ENCODE measurements around the gene ADNP. TPM values are rescaled to one million over a fixed set of nuclear protein-coding genes. Genes with fewer than 3 reads are reported as not detected.

The ADNP gene
- total RNA-seq, 1 experiment from 2014 or later = 143 TPM

GRCh38 chr20:50911030-50911429, 20.2 kb downstream of the ADNP start:
- DNase-seq = no peak
- no peak overlapping the region for H2BK12ac ChIP-seq (ENCODE audit: insufficient read length, low read depth, low read length)
- H2AK5ac ChIP-seq (ENCODE audit: insufficient read length, low read length) = no peak overlapping the region
- no peak overlapping the region for H4K91ac ChIP-seq (ENCODE audit: insufficient read length, low read depth, low read length)
- no peak overlapping the region for H3K23ac ChIP-seq (ENCODE audit: insufficient read length, low read depth, low read length)
- no peak overlapping the region for H3K14ac ChIP-seq (ENCODE audit: insufficient read depth, low read length)
- TF ChIP-seq, protein P1, sequence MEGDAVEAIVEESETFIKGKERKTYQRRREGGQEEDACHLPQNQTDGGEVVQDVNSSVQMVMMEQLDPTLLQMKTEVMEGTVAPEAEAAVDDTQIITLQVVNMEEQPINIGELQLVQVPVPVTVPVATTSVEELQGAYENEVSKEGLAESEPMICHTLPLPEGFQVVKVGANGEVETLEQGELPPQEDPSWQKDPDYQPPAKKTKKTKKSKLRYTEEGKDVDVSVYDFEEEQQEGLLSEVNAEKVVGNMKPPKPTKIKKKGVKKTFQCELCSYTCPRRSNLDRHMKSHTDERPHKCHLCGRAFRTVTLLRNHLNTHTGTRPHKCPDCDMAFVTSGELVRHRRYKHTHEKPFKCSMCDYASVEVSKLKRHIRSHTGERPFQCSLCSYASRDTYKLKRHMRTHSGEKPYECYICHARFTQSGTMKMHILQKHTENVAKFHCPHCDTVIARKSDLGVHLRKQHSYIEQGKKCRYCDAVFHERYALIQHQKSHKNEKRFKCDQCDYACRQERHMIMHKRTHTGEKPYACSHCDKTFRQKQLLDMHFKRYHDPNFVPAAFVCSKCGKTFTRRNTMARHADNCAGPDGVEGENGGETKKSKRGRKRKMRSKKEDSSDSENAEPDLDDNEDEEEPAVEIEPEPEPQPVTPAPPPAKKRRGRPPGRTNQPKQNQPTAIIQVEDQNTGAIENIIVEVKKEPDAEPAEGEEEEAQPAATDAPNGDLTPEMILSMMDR (conservative IDR thresholded peaks at IDR 0.05) = no peak
- Mint-ChIP-seq H3K27ac (peak overlapping the region in 1 of 3 experiments; percentile 47; a peak in 1 of 7 replicates), H3K36me3 (ENCODE audit: insufficient read depth in 1 of 3, low read depth in 3 of 3) (peaks cover 11 to 64% (median 49%) of the 10 kb centered on the region in 3 experiments; a peak in 6 of 7 replicates), H3K4me3 (no peak overlapping the region), H3K27me3 (ENCODE audit: low read depth) (no peaks in the 10 kb centered on the region), H3K9me3 (no peaks in the 10 kb centered on the region), H3K4me1 (peaks cover 54 to 55% of the 10 kb centered on the region in 2 experiments)
- peaks cover 77% of the 10 kb centered on the region; the same call in 1 of the 2 replicates for H3K79me2 ChIP-seq (ENCODE audit: insufficient read depth, low read length)
- no peaks in the 10 kb centered on the region for H4K20me1 ChIP-seq (ENCODE audit: control insufficient read depth, insufficient read depth, insufficient read length)
- no peaks in the 10 kb centered on the region for H3K27me3 ChIP-seq (ENCODE audit: insufficient read depth, low read length)
- H2BK120ac ChIP-seq (ENCODE audit: low read depth, low read length, poor library complexity, severe bottlenecking) = no peak overlapping the region
- H2BK15ac ChIP-seq (ENCODE audit: low read depth, low read length) = no peak overlapping the region
- H3K4me2 ChIP-seq (ENCODE audit: insufficient read depth, insufficient read length, low read length) = no peak overlapping the region
- no peaks in the 10 kb centered on the region for H3K79me1 ChIP-seq (ENCODE audit: insufficient read depth, low read depth, low read length, poor library complexity, severe bottlenecking)
- H4K5ac ChIP-seq (ENCODE audit: insufficient read length, low read depth, low read length) = no peak overlapping the region
- no peaks in the 10 kb centered on the region for H3K9me3 ChIP-seq (ENCODE audit: control insufficient read depth, low read depth, low read length)
- no peak overlapping the region for H2AFZ ChIP-seq (ENCODE audit: low read length)
- H3K23me2 ChIP-seq (ENCODE audit: insufficient read length, low read depth, low read length, poor library complexity, severe bottlenecking) = no peaks in the 10 kb centered on the region
- no peak overlapping the region for H3K18ac ChIP-seq (ENCODE audit: insufficient read length, low read depth, low read length)
- H3K4ac ChIP-seq (ENCODE audit: low read depth, low read length) = no peak overlapping the region
- H3K9ac ChIP-seq (ENCODE audit: extremely low read depth, insufficient read length, low read length) = no peak overlapping the region
- no peak overlapping the region for H3K27ac ChIP-seq (ENCODE audit: insufficient read length, low read depth, low read length)
- no peak overlapping the region for H2BK20ac ChIP-seq (ENCODE audit: low read depth, low read length, poor library complexity, severe bottlenecking)
- no peak overlapping the region for H3T11ph ChIP-seq (ENCODE audit: low read length)
- no CpG with 5 or more reads among the region's 3 CpGs for WGBS (ENCODE audit: extremely low coverage, insufficient read length, low lambda C conversion rate)
- H3K4me1 ChIP-seq (ENCODE audit: insufficient read depth, low read length) = peaks cover 2% of the 10 kb centered on the region; the same call in 1 of the 2 replicates
- H2BK5ac ChIP-seq (ENCODE audit: insufficient read length, low read length) = no peak overlapping the region
- H3K56ac ChIP-seq (ENCODE audit: insufficient read length, low read depth, low read length) = no peak overlapping the region
- H4K8ac ChIP-seq (replicated peaks; ENCODE audit: insufficient read length, low read depth, low read length) = no peak overlapping the region
